GM12872 (cell line): ENCODE results near the gene PIK3C2B.

Experiments
- CTCF ChIP-seq: IDR thresholded peaks from 3 replicates; pipeline ENCODE4 v1.5.1; 2011; ENCODE audit warnings: low read depth, mild to moderate bottlenecking, low read length, moderate library complexity; ENCODE audit not compliant: insufficient read depth

PIK3C2B gene

DNA sequence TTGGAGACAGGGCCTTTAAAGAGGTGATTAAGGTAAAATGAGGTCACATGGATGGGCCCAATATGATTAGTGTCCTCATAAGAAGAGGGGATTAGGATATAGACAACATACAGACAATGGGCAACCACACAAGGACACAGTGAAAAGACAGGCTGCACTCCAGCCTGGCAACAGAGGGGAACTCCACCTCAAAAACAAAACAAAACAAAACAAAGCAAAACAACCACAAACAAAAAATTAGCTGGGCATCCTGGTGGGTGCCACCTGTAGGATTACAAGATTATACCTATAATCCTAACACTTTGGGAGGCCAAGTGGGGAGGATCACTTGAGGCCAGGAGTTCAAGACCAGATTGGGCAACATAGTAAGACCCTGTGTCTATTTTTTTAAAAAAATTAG lies 16.8 kb upstream of the PIK3C2B start:
- TF ChIP-seq CTCF: no peak

DNA sequence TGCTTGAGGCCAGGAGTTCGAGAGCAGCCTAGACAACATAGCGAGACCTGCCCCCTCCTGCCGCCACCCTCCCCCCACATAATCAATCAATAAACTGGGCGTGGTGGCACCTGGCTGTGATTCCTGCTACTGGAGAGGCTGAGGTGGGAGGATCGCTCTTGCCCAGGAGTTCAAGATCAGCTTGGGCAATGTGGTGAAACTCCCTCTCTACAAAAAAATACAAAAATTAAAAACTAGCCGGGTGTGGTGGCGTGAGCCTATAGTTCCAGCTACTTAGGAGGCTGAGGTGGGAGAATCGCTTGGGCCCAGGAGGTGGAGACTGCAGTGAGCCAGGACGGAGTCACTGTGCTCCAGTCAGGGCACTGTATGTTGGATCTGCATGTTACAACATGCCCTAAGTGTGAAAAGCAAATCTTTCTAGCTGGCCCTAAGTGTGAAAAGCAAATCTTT lies 14.6 kb upstream of the PIK3C2B start:
- TF ChIP-seq CTCF: no peak

DNA sequence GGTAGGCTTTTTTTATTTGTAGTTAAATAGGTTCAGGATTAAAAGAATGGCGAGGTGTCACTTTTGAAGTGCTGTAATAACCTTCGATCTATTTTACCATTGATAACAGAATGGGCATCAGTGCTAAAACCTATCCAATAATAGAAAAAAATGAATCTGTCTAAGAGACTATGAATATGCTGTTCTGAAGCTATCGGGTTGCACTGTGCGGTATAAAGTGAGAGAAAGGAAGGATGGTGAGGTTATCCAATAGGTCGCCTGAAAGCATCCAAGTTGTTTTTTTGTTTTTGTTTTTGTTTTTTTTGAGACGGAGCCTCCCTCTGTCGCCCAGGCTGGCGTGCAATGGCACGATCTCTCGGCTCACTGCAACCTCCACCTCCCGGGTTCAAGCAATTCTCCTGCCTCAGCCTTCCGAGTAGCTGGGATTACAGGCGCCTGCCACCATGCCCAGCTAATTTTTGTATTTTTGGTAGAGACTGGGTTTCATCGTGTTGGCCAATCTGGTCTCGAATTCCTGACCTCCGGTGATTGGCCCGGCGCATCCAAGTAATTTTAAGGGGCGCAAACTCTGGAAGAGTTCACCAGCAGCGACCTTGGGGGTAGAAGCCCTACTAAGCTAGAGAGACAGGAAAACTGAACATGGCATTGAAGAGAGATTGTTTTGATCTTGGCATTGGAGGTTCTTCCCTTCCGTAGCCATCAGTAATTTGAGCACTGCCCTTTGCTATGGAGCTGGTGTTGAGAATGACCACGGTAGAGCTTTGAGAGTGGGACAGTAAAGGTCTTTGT lies 12.9 kb upstream of the PIK3C2B start:
- TF ChIP-seq CTCF: no peak

GRCh38 chr1:204506969-204507316 lies 12.3 kb upstream of the PIK3C2B start:
- TF ChIP-seq CTCF: no peak

DNA sequence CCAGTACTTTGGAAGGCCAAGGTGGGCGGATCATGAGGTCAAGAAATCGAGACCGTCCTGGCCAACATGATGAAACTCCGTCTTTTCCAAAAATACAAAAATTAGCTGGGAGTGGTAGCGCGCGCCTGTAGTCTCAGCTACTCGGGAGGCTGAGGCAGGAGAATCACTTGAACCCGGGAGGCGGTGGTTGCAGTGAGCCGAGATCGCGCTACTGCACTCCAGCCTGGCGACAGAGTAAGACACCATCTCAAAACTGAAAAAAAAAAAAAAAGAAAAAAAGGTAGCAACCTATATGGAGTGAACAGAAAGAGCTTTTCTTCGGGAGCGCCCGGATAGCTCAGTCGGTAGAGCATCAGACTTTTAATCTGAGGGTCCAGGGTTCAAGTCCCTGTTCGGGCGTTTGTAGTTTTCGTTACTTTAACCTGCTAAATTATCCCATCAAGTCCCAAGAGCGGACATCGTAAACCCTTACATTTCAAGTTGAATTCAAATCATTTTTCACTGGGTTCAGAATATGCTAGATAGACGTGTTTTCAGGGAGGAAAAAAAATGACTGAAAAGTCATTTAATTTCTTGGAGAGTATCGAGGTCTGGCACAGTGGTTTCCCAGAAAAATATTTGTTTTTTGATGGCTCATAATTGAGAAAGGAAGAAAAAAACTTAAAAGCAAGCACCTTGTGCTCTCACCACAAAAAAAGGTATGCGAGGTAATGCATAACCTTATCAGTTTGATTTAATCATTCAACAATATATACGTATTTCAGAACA lies 11.8 kb upstream of the PIK3C2B start:
- TF ChIP-seq CTCF: no peak

GRCh38 chr1:204505674-204506200 lies 11.1 kb upstream of the PIK3C2B start:
- TF ChIP-seq CTCF: no peak

- TF ChIP-seq CTCF: no peak
Measured at GRCh38 chr1:204503913-204504519, 9.4 kb upstream of the PIK3C2B start.
